ENCODE results near the gene CDK5RAP2. TPM values are rescaled to one million over a fixed set of nuclear protein-coding genes. Genes with fewer than 3 reads are reported as not detected.

The CDK5RAP2 gene
- polyA plus RNA-seq, 4 donors, result 15.7 to 49.3 (median 18.9) TPM

GRCh38 chr9:120603591-120603990, 23.6 kb upstream of the CDK5RAP2 start:
- no peaks in the 10 kb centered on the region for H3K27me3 ChIP-seq (ENCODE audit: control insufficient read depth in 3 of 3, insufficient read depth in 3 of 3, low read length in 3 of 3)
- DNase-seq (peak; percentile 17 to 50), FAIRE-seq (no peak)
- WGBS, 3 donors, result 28 to 66% (median 37%) methylated on average over 1 of the region's 1 CpG
- no peak overlapping the region for H3K27ac ChIP-seq (ENCODE audit: low read depth in 1 of 3, low read length in 2 of 3)
- H3K36me3 ChIP-seq (ENCODE audit: control insufficient read depth in 3 of 3, insufficient read depth in 2 of 3, low read depth in 1 of 3, low read length in 3 of 3), result peaks cover 0 to 3% (median 2%) of the 10 kb centered on the region in 3 donors
- no peaks in the 10 kb centered on the region for H3K9me3 ChIP-seq (ENCODE audit: control insufficient read depth in 2 of 2, insufficient read depth in 1 of 2, low read depth in 1 of 2, low read length in 1 of 2)
- no peaks in the 10 kb centered on the region for H3K4me1 ChIP-seq (ENCODE audit: control insufficient read depth in 3 of 3, insufficient read depth in 2 of 3, low read depth in 1 of 3, low read length in 2 of 3)
- H3K4me3 ChIP-seq (ENCODE audit: low read depth in 1 of 3, low read length in 3 of 3), result no peak overlapping the region

GRCh38 chr9:120603010-120603409, 23.0 kb upstream of the CDK5RAP2 start:
- 97 to 100% (median 98%) methylated on average over 1 of the region's 1 CpG for WGBS, 3 donors
- H3K36me3 ChIP-seq (ENCODE audit: control insufficient read depth in 3 of 3, insufficient read depth in 2 of 3, low read depth in 1 of 3, low read length in 3 of 3), result peaks cover 0 to 3% (median 2%) of the 10 kb centered on the region in 3 donors
- H3K9me3 ChIP-seq (ENCODE audit: control insufficient read depth in 2 of 2, insufficient read depth in 1 of 2, low read depth in 1 of 2, low read length in 1 of 2), result no peaks in the 10 kb centered on the region
- DNase-seq, result no peak
- H3K27ac ChIP-seq (ENCODE audit: low read depth in 1 of 3, low read length in 2 of 3), result no peak overlapping the region
- no peak overlapping the region for H3K4me3 ChIP-seq (ENCODE audit: low read depth in 1 of 3, low read length in 3 of 3)
- no peaks in the 10 kb centered on the region for H3K27me3 ChIP-seq (ENCODE audit: control insufficient read depth in 3 of 3, insufficient read depth in 3 of 3, low read length in 3 of 3)
- FAIRE-seq, result no peak
- H3K4me1 ChIP-seq (ENCODE audit: control insufficient read depth in 3 of 3, insufficient read depth in 2 of 3, low read depth in 1 of 3, low read length in 2 of 3), result no peaks in the 10 kb centered on the region

- DNase-seq (no peak), FAIRE-seq (no peak)
- H3K4me1 ChIP-seq (ENCODE audit: control insufficient read depth in 3 of 3, insufficient read depth in 2 of 3, low read depth in 1 of 3, low read length in 2 of 3), result no peaks in the 10 kb centered on the region
- no peak overlapping the region for H3K27ac ChIP-seq (ENCODE audit: low read depth in 1 of 3, low read length in 2 of 3)
- H3K36me3 ChIP-seq (ENCODE audit: control insufficient read depth in 3 of 3, insufficient read depth in 2 of 3, low read depth in 1 of 3, low read length in 3 of 3), result no peaks in the 10 kb centered on the region
- 39 to 54% (median 48%) methylated on average over 2 of the region's 2 CpGs for WGBS, 3 donors
- no peak overlapping the region for H3K4me3 ChIP-seq (ENCODE audit: low read depth in 1 of 3, low read length in 3 of 3)
- no peaks in the 10 kb centered on the region for H3K27me3 ChIP-seq (ENCODE audit: control insufficient read depth in 3 of 3, insufficient read depth in 3 of 3, low read length in 3 of 3)
- H3K9me3 ChIP-seq (ENCODE audit: control insufficient read depth in 2 of 2, insufficient read depth in 1 of 2, low read depth in 1 of 2, low read length in 1 of 2), result peaks cover 0 to 9% of the 10 kb centered on the region in 2 donors
Observed at GRCh38 chr9:120593955-120594277, 13.9 kb upstream of the CDK5RAP2 start.

- FAIRE-seq (no peak), DNase-seq (no peak)
- Histone ChIP-seq H3K4me3 (ENCODE audit: low read depth in 1 of 3, low read length in 3 of 3) (no peak overlapping the region), H3K27ac (ENCODE audit: low read depth in 1 of 3, low read length in 2 of 3) (no peak overlapping the region), H3K4me1 (ENCODE audit: control insufficient read depth in 3 of 3, insufficient read depth in 2 of 3, low read depth in 1 of 3, low read length in 2 of 3) (no peaks in the 10 kb centered on the region), H3K36me3 (ENCODE audit: control insufficient read depth in 3 of 3, insufficient read depth in 2 of 3, low read depth in 1 of 3, low read length in 3 of 3) (no peaks in the 10 kb centered on the region), H3K27me3 (ENCODE audit: control insufficient read depth in 3 of 3, insufficient read depth in 3 of 3, low read length in 3 of 3) (no peaks in the 10 kb centered on the region), H3K9me3 (ENCODE audit: control insufficient read depth in 2 of 2, insufficient read depth in 1 of 2, low read depth in 1 of 2, low read length in 1 of 2) (peaks cover 0 to 9% of the 10 kb centered on the region in 2 donors)
- WGBS, 3 donors, result 86 to 89% (median 87%) methylated on average over 5 of the region's 5 CpGs
Observed at GRCh38 chr9:120593250-120593954, 13.4 kb upstream of the CDK5RAP2 start.

- H3K9me3 ChIP-seq (ENCODE audit: control insufficient read depth in 2 of 2, insufficient read depth in 1 of 2, low read depth in 1 of 2, low read length in 1 of 2), result peaks cover 0 to 9% of the 10 kb centered on the region in 2 donors
- DNase-seq, result no peak
- H3K27ac ChIP-seq (ENCODE audit: low read depth in 1 of 3, low read length in 2 of 3), result no peak overlapping the region
- H3K36me3 ChIP-seq (ENCODE audit: control insufficient read depth in 3 of 3, insufficient read depth in 2 of 3, low read depth in 1 of 3, low read length in 3 of 3), result no peaks in the 10 kb centered on the region
- H3K27me3 ChIP-seq (ENCODE audit: control insufficient read depth in 3 of 3, insufficient read depth in 3 of 3, low read length in 3 of 3), result no peaks in the 10 kb centered on the region
- 90 to 94% (median 94%) methylated on average over 8 of the region's 8 CpGs for WGBS, 3 donors
- H3K4me1 ChIP-seq (ENCODE audit: control insufficient read depth in 3 of 3, insufficient read depth in 2 of 3, low read depth in 1 of 3, low read length in 2 of 3), result no peaks in the 10 kb centered on the region
- H3K4me3 ChIP-seq (ENCODE audit: low read depth in 1 of 3, low read length in 3 of 3), result no peak overlapping the region
- no peak for FAIRE-seq
Observed at GRCh38 chr9:120592210-120592609, 12.2 kb upstream of the CDK5RAP2 start.

- DNase-seq, result no peak
- Histone ChIP-seq H3K9me3 (ENCODE audit: control insufficient read depth in 2 of 2, insufficient read depth in 1 of 2, low read depth in 1 of 2, low read length in 1 of 2) (peaks cover 0 to 8% of the 10 kb centered on the region in 2 donors), H3K27ac (ENCODE audit: low read depth in 1 of 3, low read length in 2 of 3) (no peak overlapping the region), H3K36me3 (ENCODE audit: control insufficient read depth in 3 of 3, insufficient read depth in 2 of 3, low read depth in 1 of 3, low read length in 3 of 3) (no peaks in the 10 kb centered on the region), H3K27me3 (ENCODE audit: control insufficient read depth in 3 of 3, insufficient read depth in 3 of 3, low read length in 3 of 3) (no peaks in the 10 kb centered on the region), H3K4me1 (ENCODE audit: control insufficient read depth in 3 of 3, insufficient read depth in 2 of 3, low read depth in 1 of 3, low read length in 2 of 3) (peaks cover 0 to 1% (median 0%) of the 10 kb centered on the region in 3 donors), H3K4me3 (ENCODE audit: low read depth in 1 of 3, low read length in 3 of 3) (no peak overlapping the region)
- no peak for FAIRE-seq
- 43 to 69% (median 62%) methylated on average over 1 of the region's 1 CpG for WGBS, 3 donors
Observed at GRCh38 chr9:120587328-120587727, 7.4 kb upstream of the CDK5RAP2 start.

GRCh38 chr9:120583958-120584369, 4.0 kb upstream of the CDK5RAP2 start:
- H3K27me3 ChIP-seq (ENCODE audit: control insufficient read depth in 3 of 3, insufficient read depth in 3 of 3, low read length in 3 of 3), result no peaks in the 10 kb centered on the region
- H3K27ac ChIP-seq (ENCODE audit: low read depth in 1 of 3, low read length in 2 of 3), result peak overlapping the region in 1 of 3 donors; percentile 38
- WGBS, 3 donors, result 42 to 46% (median 43%) methylated on average over 3 of the region's 3 CpGs
- H3K4me3 ChIP-seq (ENCODE audit: low read depth in 1 of 3, low read length in 3 of 3), result no peak overlapping the region
- DNase-seq, result peak; percentile 54 to 67
- H3K36me3 ChIP-seq (ENCODE audit: control insufficient read depth in 3 of 3, insufficient read depth in 2 of 3, low read depth in 1 of 3, low read length in 3 of 3), result no peaks in the 10 kb centered on the region
- no peaks in the 10 kb centered on the region for H3K9me3 ChIP-seq (ENCODE audit: control insufficient read depth in 2 of 2, insufficient read depth in 1 of 2, low read depth in 1 of 2, low read length in 1 of 2)
- H3K4me1 ChIP-seq (ENCODE audit: control insufficient read depth in 3 of 3, insufficient read depth in 2 of 3, low read depth in 1 of 3, low read length in 2 of 3), result peaks cover 4% of the 10 kb centered on the region in 3 donors
- FAIRE-seq, result no peak

GRCh38 chr9:120579139-120580050, 572 bp downstream of the CDK5RAP2 start:
- Histone ChIP-seq H3K27ac (ENCODE audit: low read depth in 1 of 3, low read length in 2 of 3) (peak overlapping the region in 2 of 3 donors; percentile 50 to 81), H3K4me3 (ENCODE audit: low read depth in 1 of 3, low read length in 3 of 3) (peak overlapping the region; percentile 80 to 94 (median 84)), H3K4me1 (ENCODE audit: control insufficient read depth in 3 of 3, insufficient read depth in 2 of 3, low read depth in 1 of 3, low read length in 2 of 3) (peaks cover 4 to 6% (median 5%) of the 10 kb centered on the region in 3 donors), H3K27me3 (ENCODE audit: control insufficient read depth in 3 of 3, insufficient read depth in 3 of 3, low read length in 3 of 3) (no peaks in the 10 kb centered on the region), H3K9me3 (ENCODE audit: control insufficient read depth in 2 of 2, insufficient read depth in 1 of 2, low read depth in 1 of 2, low read length in 1 of 2) (no peaks in the 10 kb centered on the region), H3K36me3 (ENCODE audit: control insufficient read depth in 3 of 3, insufficient read depth in 2 of 3, low read depth in 1 of 3, low read length in 3 of 3) (peaks cover 0 to 7% (median 0%) of the 10 kb centered on the region in 3 donors)
- DNase-seq, result peak in 1 of 2 donors; percentile 11
- no peak for FAIRE-seq
- 4 to 6% (median 6%) methylated on average over 31 of the region's 31 CpGs for WGBS, 3 donors
